DND-41 (cell line): ENCODE data around the gene FARP1.

ENCODE experiments used
- CTCF ChIP-seq: IDR thresholded peaks from 2 replicates; pipeline ENCODE4 v1.5.1; 2012; ENCODE audit warnings: borderline replicate concordance, low read length, moderate library complexity, mild to moderate bottlenecking; ENCODE audit not compliant: poor library complexity, severe bottlenecking; ENCODE audit errors: extremely low read depth
- EZH2 ChIP-seq: IDR thresholded peaks from 3 replicates; pipeline ENCODE4 v1.6.1; 2012; ENCODE audit warnings: borderline replicate concordance, low read depth, mild to moderate bottlenecking, moderate library complexity, low read length, inconsistent platforms; ENCODE audit not compliant: severe bottlenecking

GRCh38 chr13:98366959-98367358 is 224.1 kb downstream of the FARP1 start:
- TF ChIP-seq CTCF (no peak), EZH2 (no peak)
